MCF 10A (cell line): ENCODE results near the gene PTPN20. TPM values are rescaled to one million over a fixed set of nuclear protein-coding genes. Genes with fewer than 3 reads are reported as not detected.

Source experiments
- BruUV-seq: library from RNA; stranded (reverse); fragments of 400-500 nt; replicated peaks from 2 replicates; lab custom pipeline; 2021; lab: Mats Ljungman, UMichigan
- CTCF ChIA-PET: fragments of 300-600 bp; sonication (Branson Sonifier 250); formaldehyde crosslinking; extraction: SDS; loops from one replicate; lab custom pipeline; 2021; ENCODE audit warnings: antibody characterized with exemption, inconsistent platforms; lab: Yijun Ruan, JAX
- POLR2A ChIA-PET: fragments of 300-600, 350-650 bp; sonication (Branson Sonifier 250); formaldehyde crosslinking; extraction: SDS; loops from one replicate; lab custom pipeline; 2020; ENCODE audit warnings: antibody characterized with exemption, inconsistent platforms; lab: Yijun Ruan, JAX
- DNase-seq: peaks from one replicate; pipeline ENCODE4 v3.0.0-alpha.2; 2018; ENCODE audit not compliant: unreplicated experiment
- H3K27ac Mint-ChIP-seq: one replicate; pipeline ENCODE4 v1.8.0; 2022; ENCODE audit warnings: mild to moderate bottlenecking, low read depth, mixed read lengths; ENCODE audit not compliant: unreplicated experiment
- H3K27me3 Mint-ChIP-seq: one replicate; pipeline ENCODE4 v1.8.0; 2022; ENCODE audit warnings: mixed read lengths; ENCODE audit not compliant: insufficient read depth, unreplicated experiment
- H3K36me3 Mint-ChIP-seq: one replicate; pipeline ENCODE4 v1.8.0; 2022; ENCODE audit warnings: mild to moderate bottlenecking, moderate library complexity, mixed read lengths; ENCODE audit not compliant: insufficient read depth, unreplicated experiment
- H3K4me1 Mint-ChIP-seq: one replicate; pipeline ENCODE4 v1.8.0; 2022; ENCODE audit warnings: mixed read lengths; ENCODE audit not compliant: insufficient read depth, unreplicated experiment
- H3K4me3 Mint-ChIP-seq: one replicate; pipeline ENCODE4 v1.8.0; 2022; ENCODE audit warnings: mild to moderate bottlenecking, moderate library complexity, mixed read lengths; ENCODE audit not compliant: unreplicated experiment
- H3K9me3 Mint-ChIP-seq: one replicate; pipeline ENCODE4 v1.8.0; 2022; ENCODE audit warnings: mixed read lengths; ENCODE audit not compliant: unreplicated experiment
- intact Hi-C: fragments of 100-400 bp; cut with micrococcal nuclease; formaldehyde crosslinking; loops from 2 replicates; pipeline ENCODE4 v1.14.1; 2022
- total RNA-seq: library from RNA; stranded (reverse); gene quantifications from 2 replicates; pipeline ENCODE4 v1.2.3, GENCODE V29; 2022
- TF ChIP-seq, protein P1 (sequence below): fragments of 200-600 bp; IDR thresholded peaks from one replicate; pipeline ENCODE4 v1.8.0; 2022; ENCODE audit warnings: antibody characterized with exemption, mild to moderate bottlenecking; ENCODE audit not compliant: unreplicated experiment

The PTPN20 gene
- total RNA-seq, 1 experiment from 2014 or later: 0.26 TPM

DNA sequence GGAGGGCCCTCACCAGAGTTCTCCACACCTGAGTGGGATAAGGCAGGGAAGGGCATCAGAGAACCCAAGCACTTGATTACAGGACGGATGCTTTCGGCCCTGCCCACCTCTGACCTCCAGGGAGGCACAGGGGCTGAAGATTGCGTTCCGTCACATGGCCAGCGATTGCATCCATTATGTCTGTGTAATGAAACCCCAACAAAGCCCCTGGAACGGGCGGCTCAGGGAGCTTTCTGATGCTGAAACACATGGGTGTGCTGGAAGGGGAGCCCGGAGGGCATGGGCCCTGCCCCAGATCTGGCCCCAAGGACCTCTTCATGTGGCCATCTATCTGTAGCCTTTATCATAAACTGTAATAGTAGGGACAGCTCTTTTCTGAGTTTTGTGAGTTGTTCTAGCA lies 117.2 kb downstream of the PTPN20 start:
- DNase-seq: no peak
- H3K36me3 Mint-ChIP-seq: no peaks in the 10 kb centered on the region
- peaks cover 4% of the 10 kb centered on the region for H3K27me3 Mint-ChIP-seq
- H3K4me3 Mint-ChIP-seq: no peak overlapping the region
- ChIA-PET POLR2A (no interaction called here), CTCF (interaction anchor here (0.6 to 6.0 kb wide), 4 partner anchors 18 to 311 kb away, joined by 3 to 131 read pairs (median 4); partner anchors contain the start of gene GDF2)
- BruUV-seq: no TSS peak
- intact Hi-C loops: loop anchor here (10.0 kb wide), 1 partner anchor 316 kb away; the partner anchor contains the start of gene RBP3
- no peak overlapping the region for H3K27ac Mint-ChIP-seq
- peaks cover 8% of the 10 kb centered on the region for H3K4me1 Mint-ChIP-seq
- TF ChIP-seq, protein P1, sequence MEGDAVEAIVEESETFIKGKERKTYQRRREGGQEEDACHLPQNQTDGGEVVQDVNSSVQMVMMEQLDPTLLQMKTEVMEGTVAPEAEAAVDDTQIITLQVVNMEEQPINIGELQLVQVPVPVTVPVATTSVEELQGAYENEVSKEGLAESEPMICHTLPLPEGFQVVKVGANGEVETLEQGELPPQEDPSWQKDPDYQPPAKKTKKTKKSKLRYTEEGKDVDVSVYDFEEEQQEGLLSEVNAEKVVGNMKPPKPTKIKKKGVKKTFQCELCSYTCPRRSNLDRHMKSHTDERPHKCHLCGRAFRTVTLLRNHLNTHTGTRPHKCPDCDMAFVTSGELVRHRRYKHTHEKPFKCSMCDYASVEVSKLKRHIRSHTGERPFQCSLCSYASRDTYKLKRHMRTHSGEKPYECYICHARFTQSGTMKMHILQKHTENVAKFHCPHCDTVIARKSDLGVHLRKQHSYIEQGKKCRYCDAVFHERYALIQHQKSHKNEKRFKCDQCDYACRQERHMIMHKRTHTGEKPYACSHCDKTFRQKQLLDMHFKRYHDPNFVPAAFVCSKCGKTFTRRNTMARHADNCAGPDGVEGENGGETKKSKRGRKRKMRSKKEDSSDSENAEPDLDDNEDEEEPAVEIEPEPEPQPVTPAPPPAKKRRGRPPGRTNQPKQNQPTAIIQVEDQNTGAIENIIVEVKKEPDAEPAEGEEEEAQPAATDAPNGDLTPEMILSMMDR: no peak
- H3K9me3 Mint-ChIP-seq: no peaks in the 10 kb centered on the region

DNA sequence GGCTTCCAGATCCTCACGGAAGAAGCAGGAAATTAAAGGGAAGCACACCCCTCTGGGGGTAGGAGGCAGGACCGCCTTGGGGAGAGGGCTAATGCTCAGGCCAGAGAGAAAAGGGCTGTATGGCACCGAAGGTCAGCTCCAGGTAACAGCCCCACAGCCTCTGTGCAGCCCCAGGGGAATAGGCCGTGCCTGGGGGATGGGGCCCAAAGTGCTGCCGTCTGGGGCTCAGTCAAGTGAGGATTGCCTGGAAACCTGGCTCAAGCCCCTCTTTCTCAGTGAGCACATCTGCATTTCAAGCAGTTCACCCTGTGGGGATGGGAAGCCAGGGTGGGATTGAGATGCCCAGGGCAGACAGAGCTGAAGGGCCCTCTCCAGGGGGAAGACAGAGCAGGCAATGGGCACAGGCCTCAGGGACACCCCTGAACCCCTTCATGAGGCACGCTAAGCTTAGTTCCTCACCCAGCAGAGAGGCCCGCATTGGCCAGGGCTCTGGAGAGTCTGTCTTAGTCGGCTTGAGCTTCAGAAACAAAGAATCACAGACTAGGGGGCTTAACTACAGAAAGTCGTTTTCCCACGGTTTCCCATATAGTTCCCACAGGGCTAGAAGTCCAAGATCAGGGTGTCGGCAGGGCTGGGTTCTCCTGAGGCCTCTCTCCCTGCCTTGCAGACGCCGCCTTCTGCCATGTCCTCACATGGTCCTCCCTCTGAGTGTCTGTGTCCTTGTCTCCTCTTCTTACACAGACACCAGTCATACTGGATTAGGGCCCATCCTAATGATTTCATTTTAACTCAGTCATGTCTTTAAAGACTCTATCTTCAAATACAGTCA lies 118.2 kb downstream of the PTPN20 start:
- CTCF ChIA-PET: interaction anchor here (0.6 to 6.0 kb wide), 6 partner anchors 17 to 302 kb away, joined by 3 to 131 read pairs (median 3); partner anchors contain the start of gene GDF2
- no peaks in the 10 kb centered on the region for H3K9me3 Mint-ChIP-seq
- DNase-seq: no peak
- peaks cover 13% of the 10 kb centered on the region for H3K27me3 Mint-ChIP-seq
- H3K4me3 Mint-ChIP-seq: no peak overlapping the region
- no peak overlapping the region for H3K27ac Mint-ChIP-seq
- POLR2A ChIA-PET: interaction anchor here (0.9 to 1.2 kb wide), 2 partner anchors 10 to 72 kb away, joined by 3 read pairs; no protein-coding TSS in a partner anchor
- TF ChIP-seq, protein P1: no peak
- H3K4me1 Mint-ChIP-seq: peaks cover 8% of the 10 kb centered on the region
- intact Hi-C loops: loop anchor here (10.0 kb wide), 1 partner anchor 315 kb away; the partner anchor contains the start of gene RBP3
- H3K36me3 Mint-ChIP-seq: no peaks in the 10 kb centered on the region
- BruUV-seq: no TSS peak

DNA sequence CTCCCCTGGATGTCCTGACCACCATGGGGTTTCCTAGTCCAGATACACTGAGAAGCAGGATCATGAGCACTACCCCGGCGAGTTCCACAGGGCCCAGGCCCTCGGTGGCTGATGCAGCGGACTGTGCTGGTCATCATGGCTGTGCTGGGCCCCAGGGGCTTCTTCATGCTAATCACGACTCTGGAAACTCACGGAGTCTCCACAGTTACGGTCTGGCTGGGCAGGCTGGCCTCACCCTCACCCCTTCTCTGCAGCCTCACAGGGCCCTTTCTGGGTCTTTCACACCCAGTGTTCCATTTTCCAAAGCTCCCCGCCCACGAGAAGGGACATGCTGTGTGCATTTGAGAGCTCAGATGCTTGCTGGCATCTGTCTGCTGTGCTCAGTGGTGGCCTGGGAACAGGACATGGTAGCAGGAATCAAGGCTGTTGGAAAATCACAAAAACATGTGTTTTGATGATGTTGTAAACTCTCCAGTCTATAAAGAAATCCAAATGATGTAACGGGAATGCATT lies 119.0 kb downstream of the PTPN20 start:
- Mint-ChIP-seq H3K27ac (no peak overlapping the region), H3K4me3 (no peak overlapping the region), H3K27me3 (peaks cover 13% of the 10 kb centered on the region), H3K4me1 (peaks cover 8% of the 10 kb centered on the region), H3K9me3 (no peaks in the 10 kb centered on the region), H3K36me3 (no peaks in the 10 kb centered on the region)
- POLR2A ChIA-PET: interaction anchor here (0.9 to 1.2 kb wide), 2 partner anchors 9 to 71 kb away, joined by 3 read pairs; no protein-coding TSS in a partner anchor
- CTCF ChIA-PET: interaction anchor here (1.3 to 1.6 kb wide), 3 partner anchors 18 to 284 kb away, joined by 3 to 6 read pairs (median 5); no protein-coding TSS in a partner anchor
- TF ChIP-seq, protein P1: no peak
- no TSS peak for BruUV-seq
- intact Hi-C loops: no loop called here
- no peak for DNase-seq
